HG03457 (cell line): ENCODE measurements around the gene YBX2.

Experiments
- ATAC-seq: cut with Tn5 transposase; IDR thresholded peaks from one replicate; pipeline ENCODE4 v1.9.1; 2021; ENCODE audit warnings: moderate number of reproducible peaks; ENCODE audit not compliant: unreplicated experiment

Gene YBX2

GRCh38 chr17:7304179-7304578, 9.7 kb upstream of the YBX2 start:
- no peak for ATAC-seq

GRCh38 chr17:7296189-7296861, 1.9 kb upstream of the YBX2 start:
- no peak for ATAC-seq

- ATAC-seq, result no peak
Measured at GRCh38 chr17:7295230-7296180, 1.1 kb upstream of the YBX2 start.

GRCh38 chr17:7293816-7294613, 424 bp downstream of the YBX2 start:
- no peak for ATAC-seq

- ATAC-seq, result no peak
Measured at GRCh38 chr17:7293159-7293558, 1.3 kb downstream of the YBX2 start.

- no peak for ATAC-seq
Measured at GRCh38 chr17:7292729-7293128, 1.7 kb downstream of the YBX2 start.

- ATAC-seq, result no peak
Measured at GRCh38 chr17:7292194-7292593, 2.2 kb downstream of the YBX2 start.

- no peak for ATAC-seq
Measured at GRCh38 chr17:7290685-7291084, 3.8 kb downstream of the YBX2 start.

- ATAC-seq, result no peak
Measured at GRCh38 chr17:7290166-7290565, 4.3 kb downstream of the YBX2 start.

GRCh38 chr17:7289256-7290032, 5.0 kb downstream of the YBX2 start:
- no peak for ATAC-seq

GRCh38 chr17:7285679-7286078, 8.8 kb downstream of the YBX2 start:
- no peak for ATAC-seq

- no peak for ATAC-seq
Measured at GRCh38 chr17:7284911-7285310, 9.5 kb downstream of the YBX2 start.

- no peak for ATAC-seq
Measured at GRCh38 chr17:7283471-7284216, 10.8 kb downstream of the YBX2 start.

GRCh38 chr17:7282752-7283321, 11.6 kb downstream of the YBX2 start:
- no peak for ATAC-seq

GRCh38 chr17:7281953-7282751, 12.3 kb downstream of the YBX2 start:
- ATAC-seq, result no peak

GRCh38 chr17:7281074-7281952, 13.1 kb downstream of the YBX2 start, which contains the start of gene SLC2A4:
TSS of gene SLC2A4 (plus strand) at chr17:7281718. CDS start at chr17:7281935, 217 bp downstream.
- ATAC-seq, result peak; percentile 43

GRCh38 chr17:7280519-7281073, 13.8 kb downstream of the YBX2 start:
- peak; percentile 20 for ATAC-seq
